Nephron progenitor cell (in vitro differentiated cells): Measurements from ENCODE around the gene TSPAN10.

Experiments used
- DNase-seq: peaks from one replicate; pipeline ENCODE4 v3.0.0; 2021
- H3K27ac Mint-ChIP-seq: 2 replicates; pipeline ENCODE4 v1.8.0; 2021; ENCODE audit warnings: mild to moderate bottlenecking, moderate library complexity, mixed read lengths
- H3K27me3 Mint-ChIP-seq: 2 replicates; pipeline ENCODE4 v1.8.0; 2021; ENCODE audit warnings: mild to moderate bottlenecking, low read depth, mixed read lengths; ENCODE audit not compliant: poor library complexity
- H3K36me3 Mint-ChIP-seq: 2 replicates; pipeline ENCODE4 v1.8.0; 2021; ENCODE audit warnings: low read depth, mixed read lengths
- H3K4me1 Mint-ChIP-seq: 2 replicates; pipeline ENCODE4 v1.8.0; 2021; ENCODE audit warnings: mixed read lengths
- H3K4me3 Mint-ChIP-seq: 2 replicates; pipeline ENCODE4 v1.8.0; 2021; ENCODE audit warnings: mild to moderate bottlenecking, moderate library complexity, mixed read lengths
- H3K9me3 Mint-ChIP-seq: 2 replicates; pipeline ENCODE4 v1.8.0; 2021; ENCODE audit warnings: mild to moderate bottlenecking, moderate library complexity, mixed read lengths
- CTCF ChIP-seq: fragments of 200-600 bp; sonication (generic); IDR thresholded peaks from 2 replicates; pipeline ENCODE4 v1.5.0; 2021; ENCODE audit warnings: antibody characterized with exemption

Gene TSPAN10

DNA sequence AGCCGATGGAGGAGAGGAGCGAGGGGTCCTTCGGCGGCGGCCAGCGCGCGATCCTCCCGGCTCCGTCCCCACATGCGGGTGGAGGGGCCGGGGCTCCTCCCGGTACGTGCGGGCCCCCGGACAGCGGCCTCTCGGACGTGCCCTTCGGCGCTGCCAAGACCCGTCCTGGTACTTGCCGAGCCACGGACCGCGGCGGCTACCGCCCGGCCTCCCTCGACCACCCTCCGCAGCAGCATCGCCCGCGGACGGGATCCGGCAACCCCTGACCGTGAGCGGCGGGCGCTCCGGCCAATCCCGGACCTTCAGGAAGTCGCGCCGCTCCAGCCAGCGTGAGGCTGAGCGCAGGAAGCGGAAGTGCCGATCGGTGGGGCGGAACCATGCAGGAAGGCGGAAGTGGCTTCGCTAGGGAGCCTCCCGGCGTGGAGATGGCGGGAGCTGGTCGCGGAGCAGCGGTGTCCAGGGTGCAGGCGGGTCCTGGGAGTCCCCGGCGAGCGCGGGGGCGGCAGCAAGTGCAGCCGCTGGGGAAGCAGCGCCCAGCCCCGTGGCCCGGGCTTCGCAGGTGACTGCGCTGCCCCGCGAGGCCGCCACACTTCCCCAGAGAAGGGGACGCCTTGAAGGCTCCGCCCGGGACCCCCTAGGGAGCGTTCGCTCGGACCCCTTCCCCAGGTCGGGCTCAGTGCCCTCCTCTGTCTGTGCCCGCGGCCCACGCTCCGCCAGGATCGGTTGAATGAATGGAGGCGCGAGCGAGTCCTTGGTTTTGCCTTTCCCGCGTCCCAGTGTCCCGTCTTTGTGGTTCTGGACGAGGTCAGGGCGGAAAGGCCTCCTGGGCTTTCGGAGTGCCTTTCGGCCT, 29.6 kb downstream of the TSPAN10 start, which contains the start of the genes CCDC137 and OXLD1:
CCDC137 (plus strand) TSS at position 396 of the 850 bp plus-strand sequence; CDS start at position 426, 30 bp downstream.
OXLD1 (minus strand) TSS at position 264 of the 850 bp plus-strand sequence; CDS start at position 236, 28 bp downstream.
- Mint-ChIP-seq H3K9me3 (no peaks in the 10 kb centered on the region), H3K27me3 (no peaks in the 10 kb centered on the region), H3K36me3 (peaks cover 40% of the 10 kb centered on the region), H3K4me1 (peaks cover 36% of the 10 kb centered on the region), H3K27ac (peak within 1 kb of the TSS; percentile 78), H3K4me3 (peak within 1 kb of the TSS; percentile 95)
- no peak for TF ChIP-seq CTCF
- DNase-seq: peak; percentile 96

- Mint-ChIP-seq H3K27me3 (no peaks in the 10 kb centered on the region), H3K4me3 (peak overlapping the region; percentile 95), H3K9me3 (no peaks in the 10 kb centered on the region), H3K36me3 (peaks cover 52% of the 10 kb centered on the region), H3K4me1 (peaks cover 36% of the 10 kb centered on the region), H3K27ac (peak overlapping the region; percentile 83)
- DNase-seq: no peak
- TF ChIP-seq CTCF: no peak
Observed at GRCh38 chr17:81667754-81668153, 30.8 kb downstream of the TSPAN10 start.

DNA sequence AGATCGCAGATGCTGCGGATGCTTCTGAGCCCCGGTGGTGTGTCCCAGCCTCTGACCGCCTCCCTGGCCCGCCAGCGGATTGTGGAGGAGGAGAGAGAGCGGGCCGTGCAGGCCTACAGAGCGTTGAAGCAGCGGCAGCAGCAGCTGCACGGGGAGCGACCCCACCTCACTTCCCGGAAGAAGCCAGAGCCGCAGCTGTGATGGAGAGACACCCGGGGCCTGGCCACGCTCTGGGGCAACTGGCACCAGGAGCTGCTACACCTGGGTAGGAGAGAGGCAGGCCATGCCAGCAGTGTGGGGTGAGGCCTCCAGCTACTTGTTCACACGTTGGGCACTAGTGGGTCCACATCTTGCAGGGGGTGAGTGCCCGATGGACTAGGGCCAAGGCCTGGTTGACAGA, 35.5 kb downstream of the TSPAN10 start:
- Mint-ChIP-seq H3K9me3 (peaks cover 5% of the 10 kb centered on the region), H3K27ac (no peak overlapping the region), H3K4me1 (peaks cover 16% of the 10 kb centered on the region), H3K36me3 (peaks cover 64% of the 10 kb centered on the region), H3K4me3 (no peak overlapping the region), H3K27me3 (peaks cover 3% of the 10 kb centered on the region)
- DNase-seq: no peak
- no peak for TF ChIP-seq CTCF

DNA sequence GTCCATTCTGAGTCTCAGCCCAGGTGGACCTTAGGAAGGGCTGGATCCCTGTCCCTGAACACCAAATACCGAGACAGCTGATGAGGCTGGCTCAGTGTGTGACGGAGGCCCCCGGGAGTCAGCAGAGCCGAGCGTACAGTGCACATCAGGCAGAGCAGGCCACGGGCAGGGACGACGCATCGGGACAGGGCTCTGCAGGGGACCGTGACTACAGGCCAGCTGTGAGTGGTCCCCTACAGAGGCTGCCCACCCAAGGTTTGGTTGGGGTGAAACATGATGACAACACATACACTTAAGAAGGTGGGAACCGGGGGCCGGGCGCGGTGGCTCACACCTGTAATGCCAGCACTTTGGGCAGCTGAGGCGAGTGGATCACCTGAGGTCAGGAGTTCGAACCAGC, 36.0 kb downstream of the TSPAN10 start:
- no peak for TF ChIP-seq CTCF
- Mint-ChIP-seq H3K4me1 (peaks cover 12% of the 10 kb centered on the region), H3K36me3 (peaks cover 59% of the 10 kb centered on the region), H3K27ac (no peak overlapping the region), H3K9me3 (peaks cover 5% of the 10 kb centered on the region), H3K27me3 (peaks cover 3% of the 10 kb centered on the region), H3K4me3 (no peak overlapping the region)
- no peak for DNase-seq

DNA sequence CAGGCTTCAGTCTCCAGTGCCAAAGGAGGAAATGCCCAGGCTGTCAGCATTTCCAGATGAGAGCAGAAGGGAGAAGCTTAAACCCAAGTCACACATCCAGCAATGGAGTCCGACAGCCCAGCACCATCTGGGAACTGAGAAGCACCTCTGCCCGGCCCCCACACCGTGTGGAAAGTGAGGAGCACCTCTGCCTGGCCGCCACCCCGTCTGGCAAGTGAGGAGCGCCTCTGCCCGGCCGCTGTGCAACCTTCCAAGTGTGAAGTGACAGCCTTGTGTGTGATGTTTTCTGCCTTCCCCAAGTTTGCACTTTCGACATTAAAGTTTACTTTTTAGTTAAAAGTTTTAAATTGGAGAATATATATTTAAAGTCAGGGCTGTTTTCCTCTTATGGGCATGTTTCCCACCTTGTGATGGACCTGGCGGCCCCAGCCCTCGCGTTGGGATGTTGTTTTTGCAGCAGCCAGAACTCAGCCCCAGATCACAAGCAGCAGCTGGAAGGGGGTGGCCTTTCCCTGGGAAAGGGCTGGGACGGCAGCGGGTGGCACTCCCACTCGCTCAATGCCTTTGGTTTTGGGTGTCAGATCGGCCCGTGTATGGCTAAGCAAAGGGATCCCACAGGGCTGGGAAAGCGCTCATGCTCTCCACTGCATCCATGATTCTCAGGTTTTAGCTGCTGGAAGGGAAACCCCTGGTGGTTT, 36.7 kb downstream of the TSPAN10 start:
- Mint-ChIP-seq H3K4me3 (no peak overlapping the region), H3K9me3 (peaks cover 5% of the 10 kb centered on the region), H3K27me3 (peaks cover 3% of the 10 kb centered on the region), H3K4me1 (peaks cover 6% of the 10 kb centered on the region), H3K27ac (peak overlapping the region; percentile 45), H3K36me3 (peaks cover 53% of the 10 kb centered on the region)
- no peak for TF ChIP-seq CTCF
- no peak for DNase-seq
